K562 (cell line): ENCODE data around the gene MDP1. TPM values are rescaled to one million over a fixed set of nuclear protein-coding genes. Genes with fewer than 3 reads are reported as not detected.

Experiments used
- ARID1B ChIP-seq: fragments of 450-650 bp; IDR thresholded peaks from 2 replicates; pipeline ENCODE4 v1.6.1; 2016; ENCODE audit warnings: antibody characterized with exemption, mild to moderate bottlenecking, inconsistent platforms
- BRF1 ChIP-seq: IDR thresholded peaks from 3 replicates; pipeline ENCODE4 v1.6.1; 2011; ENCODE audit warnings: borderline replicate concordance, mild to moderate bottlenecking; ENCODE audit not compliant: insufficient read length; ENCODE audit errors: extremely low read depth
- DNMT1 ChIP-seq: fragments of 450-650 bp; IDR thresholded peaks from 2 replicates; pipeline ENCODE4 v1.6.1; 2016; ENCODE audit warnings: antibody characterized with exemption, mild to moderate bottlenecking
- E2F3 ChIP-seq: fragments of 250-450 bp; sonication (Bioruptor Pico); IDR thresholded peaks from 2 replicates; pipeline ENCODE4 v1.4.0; 2020; ENCODE audit warnings: mild to moderate bottlenecking
- FOXO4 ChIP-seq: fragments of 450-650 bp; formaldehyde crosslinking; IDR thresholded peaks from 2 replicates; pipeline ENCODE4 v1.4.0; 2020; ENCODE audit warnings: mild to moderate bottlenecking, moderate library complexity
- JUN ChIP-seq, 2 experiments: sonication (generic) in 1 of 2; formaldehyde crosslinking in 1 of 2; IDR thresholded peaks; 2 replicates each; pipeline versions ENCODE4 v1.6.1 to v1.8.0; 2012 to 2022; ENCODE audit warnings: borderline replicate concordance in 2 of 2, mild to moderate bottlenecking in 2 of 2, improper control_type of control experiment in 1 of 2, low read depth in 1 of 2, low read length in 1 of 2, missing genetic modification reagents in 1 of 2
- KDM2B ChIP-seq: fragments of 250-450 bp; sonication (Bioruptor Pico); IDR thresholded peaks from 2 replicates; pipeline ENCODE4 v1.8.0; 2021; ENCODE audit warnings: mild to moderate bottlenecking, moderate library complexity
- NCOA2 ChIP-seq, 2 experiments: fragments of 450-650 bp; IDR thresholded peaks; 2 replicates each; pipeline ENCODE4 v1.6.1; 2018; ENCODE audit warnings: mild to moderate bottlenecking in 2 of 2, moderate library complexity in 1 of 2; ENCODE audit not compliant: partially characterized antibody in 2 of 2
- NFATC3 ChIP-seq: fragments of 450-650 bp; IDR thresholded peaks from 2 replicates; pipeline ENCODE4 v1.6.1; 2017; ENCODE audit warnings: mild to moderate bottlenecking
- NFIC ChIP-seq: fragments of 450-650 bp; IDR thresholded peaks from 2 replicates; pipeline ENCODE4 v1.6.1; 2017; ENCODE audit warnings: mild to moderate bottlenecking, inconsistent platforms
- NRF1 ChIP-seq, 2 experiments: fragments of 450-650 bp; IDR thresholded peaks in 1 of 2; conservative IDR thresholded peaks in 1 of 2; 2 replicates each; pipeline ENCODE4 v1.6.1; 2014; ENCODE audit warnings: mild to moderate bottlenecking in 2 of 2
- PML ChIP-seq: IDR thresholded peaks from 2 replicates; pipeline ENCODE4 v1.6.1; 2012; ENCODE audit warnings: low read length, inconsistent platforms
- POLR3A ChIP-seq: IDR thresholded peaks from 2 replicates; pipeline ENCODE4 v1.6.1; 2011; ENCODE audit warnings: borderline replicate concordance, mild to moderate bottlenecking, moderate library complexity; ENCODE audit not compliant: insufficient read length, insufficient read depth; ENCODE audit errors: extremely low read depth
- RB1 ChIP-seq: fragments of 450-650 bp; IDR thresholded peaks from 2 replicates; pipeline ENCODE4 v1.6.1; 2017; ENCODE audit warnings: low read depth, mild to moderate bottlenecking
- RNF219 ChIP-seq: fragments of 250-450 bp; sonication (Bioruptor Pico); IDR thresholded peaks from 2 replicates; pipeline ENCODE4 v1.5.0; 2022; ENCODE audit warnings: mild to moderate bottlenecking
- SAFB2 ChIP-seq: fragments of 200-400 bp; formaldehyde crosslinking; IDR thresholded peaks from 2 replicates; pipeline ENCODE4 v1.6.1; 2018; ENCODE audit warnings: borderline replicate concordance, low read length, low read depth, moderate library complexity; ENCODE audit not compliant: severe bottlenecking
- SMARCE1 ChIP-seq: fragments of 450-650 bp; IDR thresholded peaks from 2 replicates; pipeline ENCODE4 v1.7.1; 2016; ENCODE audit warnings: mild to moderate bottlenecking
- SNIP1 ChIP-seq: fragments of 450-650 bp; IDR thresholded peaks from 2 replicates; pipeline ENCODE4 v1.7.1; 2017; ENCODE audit warnings: low read depth, mild to moderate bottlenecking
- SRSF3 ChIP-seq: fragments of 200-400 bp; formaldehyde crosslinking; IDR thresholded peaks from 2 replicates; pipeline ENCODE4 v1.6.1; 2016; ENCODE audit warnings: mild to moderate bottlenecking, low read length, moderate library complexity; ENCODE audit not compliant: insufficient read depth
- TAL1 ChIP-seq: fragments of 450-650 bp; IDR thresholded peaks from 2 replicates; pipeline ENCODE4 v1.6.1; 2016; ENCODE audit warnings: mild to moderate bottlenecking
- YY1 ChIP-seq, 3 experiments: IDR thresholded peaks; 2 replicates each; pipeline ENCODE4 v1.6.1; 2011; ENCODE audit warnings: low read length in 2 of 3, mild to moderate bottlenecking in 2 of 3, moderate library complexity in 2 of 3, borderline replicate concordance in 1 of 3, control low read depth in 1 of 3, low read depth in 1 of 3; ENCODE audit not compliant: insufficient read depth in 3 of 3, insufficient replicate concordance in 2 of 3, control insufficient read depth in 1 of 3, insufficient read length in 1 of 3; ENCODE audit errors: extremely low read depth in 1 of 3
- ZBTB9 ChIP-seq: fragments of 450-650 bp; formaldehyde crosslinking; IDR thresholded peaks from 2 replicates; pipeline ENCODE4 v1.4.0; 2020; ENCODE audit warnings: mild to moderate bottlenecking, moderate library complexity
- ZC3H11A ChIP-seq: IDR thresholded peaks from 2 replicates; pipeline ENCODE4 v1.6.1; 2012; ENCODE audit warnings: low read depth, low read length, improper control_type of control experiment
- ZNF586 ChIP-seq: fragments of 450-650 bp; formaldehyde crosslinking; conservative IDR thresholded peaks from 2 replicates; pipeline ENCODE4 v1.4.0; 2020; ENCODE audit warnings: mild to moderate bottlenecking, moderate library complexity
- ZZZ3 ChIP-seq: fragments of 450-650 bp; IDR thresholded peaks from 2 replicates; pipeline ENCODE4 v1.6.1; 2016; ENCODE audit warnings: antibody characterized with exemption, mild to moderate bottlenecking, moderate library complexity
- polyA plus RNA-seq, 8 experiments: library from polyadenylated mRNA; depleted of rRNA in 4 of 8; stranded (reverse) in 5 of 8; unstranded in 3 of 8; fragments of >200 nt; fragmentation: Nextera tagmentation in 2 of 8; fragmentation: Illumina TruSeq in 1 of 8; extraction: Ambion mirVana in 2 of 8; extraction: Trizol in 1 of 8; gene quantifications; 2 replicates each; pipeline versions ENCODE4 v1.2.1 to v1.2.3, GENCODE V29; 2011 to 2014; ENCODE audit warnings: inconsistent platforms in 1 of 8, missing spikeins in 1 of 8
- total RNA-seq, 7 experiments: library from RNA; depleted of rRNA in 6 of 7; stranded (reverse); fragments of >200 nt in 6 of 7; fragmentation: Illumina TruSeq in 2 of 7; extraction: Trizol in 2 of 7; gene quantifications; 2 replicates each; pipeline versions ENCODE4 v1.2.1 to v1.2.3, GENCODE V29; 2011 to 2021; ENCODE audit warnings: low replicate concordance in 1 of 7

The MDP1 gene
- total and polyA plus RNA-seq, 9 of the 15 experiments (the other 6 are each of a cell fraction or from before 2014, with no cell fraction given) = 2.7 to 29.6 (median 11.0) TPM

GRCh38 chr14:24241829-24242443, 26.1 kb upstream of the MDP1 start (continued):
- TF ChIP-seq JUN (IDR thresholded peaks at IDR 0.05; ENCODE audit: borderline replicate concordance, low read depth, low read length) (no peak), JUN (CRISPR knock-in tag; IDR thresholded peaks at IDR 0.05; ENCODE audit: borderline replicate concordance) (no peak), ZNF586 (CRISPR knock-in tag) (no peak), NRF1 (conservative IDR thresholded peaks at IDR 0.05 in 1 of 2, IDR thresholded peaks at IDR 0.05 in 1 of 2) (no peak; a peak in 1 of 4 replicates), PML (peak; percentile 8; the same call in 1 of the 2 replicates), ARID1B (no peak), NFIC (peak; percentile 92), RNF219 (CRISPR knock-in tag) (no peak), SRSF3 (no peak), DNMT1 (no peak), YY1 (IDR thresholded peaks at IDR 0.05; ENCODE audit: borderline replicate concordance in 1 of 3, control insufficient read depth in 1 of 3, extremely low read depth in 1 of 3, insufficient read depth in 3 of 3, insufficient read length in 1 of 3, insufficient replicate concordance in 2 of 3, low read depth in 1 of 3, low read length in 2 of 3) (peak in 1 of 3 experiments; percentile 32), POLR3A (no peak), BRF1 (no peak), NCOA2 (IDR thresholded peaks at IDR 0.05; ENCODE audit: partially characterized antibody in 2 of 2) (no peak), KDM2B (CRISPR knock-in tag) (no peak), ZC3H11A (no peak), FOXO4 (CRISPR knock-in tag) (no peak), RB1 (peak; percentile 18; the same call in 1 of the 2 replicates), ZZZ3 (no peak), E2F3 (no peak), SMARCE1 (no peak), NFATC3 (no peak), ZBTB9 (CRISPR knock-in tag) (no peak), TAL1 (no peak), SAFB2 (no peak), SNIP1 (no peak)
